WTC11 (cell line): ENCODE measurements around the gene PITPNM2. TPM values are rescaled to one million over a fixed set of nuclear protein-coding genes. Genes with fewer than 3 reads are reported as not detected.

ENCODE experiments used
- ATAC-seq: fragments of 200-7000 bp; cut with Tn5 transposase; 2 replicates; pipeline ENCODE4 v1.10.0; 2021; ENCODE audit warnings: mild to moderate bottlenecking, moderate library complexity
- CTCF ChIA-PET: fragments of 300-600 bp; sonication (Branson Sonifier 250); formaldehyde crosslinking; loops from one replicate; lab custom pipeline; 2021; ENCODE audit warnings: antibody characterized with exemption; lab: Charles Lee
- POLR2A ChIA-PET: fragments of 350-600 bp; sonication (Branson Sonifier 250); formaldehyde crosslinking; loops from one replicate; lab custom pipeline; 2021; ENCODE audit warnings: antibody characterized with exemption; lab: Charles Lee
- DNase-seq: peaks from one replicate; pipeline ENCODE4 v3.0.0; 2021; ENCODE audit warnings: low spot score
- H3K27ac Mint-ChIP-seq: 2 replicates; pipeline ENCODE4 v1.8.0; 2021; ENCODE audit warnings: mixed read lengths
- H3K27me3 Mint-ChIP-seq: 2 replicates; pipeline ENCODE4 v1.8.0; 2021; ENCODE audit warnings: low read depth, mild to moderate bottlenecking, moderate library complexity, mixed read lengths
- H3K36me3 Mint-ChIP-seq: 2 replicates; pipeline ENCODE4 v1.8.0; 2021; ENCODE audit warnings: mixed read lengths
- H3K4me1 Mint-ChIP-seq: 2 replicates; pipeline ENCODE4 v1.8.0; 2022; ENCODE audit warnings: mixed read lengths
- H3K4me3 Mint-ChIP-seq: 2 replicates; pipeline ENCODE4 v1.8.0; 2021; ENCODE audit warnings: mild to moderate bottlenecking, moderate library complexity, mixed read lengths
- H3K9me3 Mint-ChIP-seq: 2 replicates; pipeline ENCODE4 v1.8.0; 2021; ENCODE audit warnings: mixed read lengths
- CBFB ChIP-seq: sonication (generic); formaldehyde crosslinking; IDR thresholded peaks from 2 replicates; pipeline ENCODE4 v1.8.1; 2022; ENCODE audit warnings: mild to moderate bottlenecking, low read depth, missing genetic modification reagents
- CREB1 ChIP-seq: sonication (generic); formaldehyde crosslinking; IDR thresholded peaks from 2 replicates; pipeline ENCODE4 v1.8.0; 2023; ENCODE audit warnings: mild to moderate bottlenecking, missing genetic modification reagents
- CREM ChIP-seq: sonication (generic); formaldehyde crosslinking; IDR thresholded peaks from 2 replicates; pipeline ENCODE4 v1.8.1; 2022; ENCODE audit warnings: mild to moderate bottlenecking, missing genetic modification reagents, moderate library complexity
- ESRRA ChIP-seq: sonication (generic); formaldehyde crosslinking; IDR thresholded peaks from 2 replicates; pipeline ENCODE4 v1.8.1; 2022; ENCODE audit warnings: mild to moderate bottlenecking, missing genetic modification reagents, borderline replicate concordance
- GABPB1 ChIP-seq: sonication (generic); formaldehyde crosslinking; IDR thresholded peaks from 2 replicates; pipeline ENCODE4 v1.8.1; 2023; ENCODE audit warnings: mild to moderate bottlenecking, missing genetic modification reagents
- GRHL2 ChIP-seq: fragments of 250-450 bp; sonication (Bioruptor Pico); IDR thresholded peaks from 2 replicates; pipeline ENCODE4 v1.8.0; 2022; ENCODE audit warnings: mild to moderate bottlenecking, moderate library complexity; ENCODE audit not compliant: insufficient replicate concordance, severe bottlenecking
- IRF2 ChIP-seq: sonication (generic); formaldehyde crosslinking; IDR thresholded peaks from 2 replicates; pipeline ENCODE4 v1.8.0; 2022; ENCODE audit warnings: low read depth, missing genetic modification reagents, borderline replicate concordance
- RORB ChIP-seq: fragments of 250-450 bp; sonication (Bioruptor Pico); IDR thresholded peaks from 2 replicates; pipeline ENCODE4 v1.9.0; 2021; ENCODE audit warnings: mild to moderate bottlenecking
- ZNF232 ChIP-seq: sonication (generic); formaldehyde crosslinking; IDR thresholded peaks from 2 replicates; pipeline ENCODE4 v1.8.0; 2022; ENCODE audit warnings: mild to moderate bottlenecking, missing genetic modification reagents
- ZNF423 ChIP-seq: fragments of 250-450 bp; sonication (Bioruptor Pico); IDR thresholded peaks from 2 replicates; pipeline ENCODE4 v2.1.2; 2022; ENCODE audit warnings: mild to moderate bottlenecking, moderate library complexity
- ZNF671 ChIP-seq: fragments of 250-450 bp; sonication (Bioruptor Pico); IDR thresholded peaks from 2 replicates; pipeline ENCODE4 v1.8.0; 2021; ENCODE audit warnings: mild to moderate bottlenecking
- total RNA-seq: library from RNA; stranded (reverse); gene quantifications from 3 replicates; pipeline ENCODE4 v1.2.3, GENCODE V29; 2021
- TF ChIP-seq, protein P1 (sequence below): sonication (generic); formaldehyde crosslinking; IDR thresholded peaks from 2 replicates; pipeline ENCODE4 v1.8.1; 2023; ENCODE audit warnings: mild to moderate bottlenecking, missing genetic modification reagents, moderate library complexity
- TF ChIP-seq, protein P2 (sequence below): sonication (generic); formaldehyde crosslinking; IDR thresholded peaks from 2 replicates; pipeline ENCODE4 v1.8.1; 2022; ENCODE audit warnings: low read depth, mild to moderate bottlenecking, moderate library complexity, missing genetic modification reagents, borderline replicate concordance
- TF ChIP-seq, protein P3 (sequence below): sonication (generic); formaldehyde crosslinking; IDR thresholded peaks from 2 replicates; pipeline ENCODE4 v1.8.0; 2022; ENCODE audit warnings: mild to moderate bottlenecking, missing genetic modification reagents
- TF ChIP-seq, protein P4 (sequence below): fragments of 250-450 bp; sonication (Bioruptor Pico); IDR thresholded peaks from 2 replicates; pipeline ENCODE4 v1.9.0; 2021; ENCODE audit warnings: moderate library complexity, mild to moderate bottlenecking, inconsistent platforms, borderline replicate concordance
- TF ChIP-seq, protein P5 (sequence below): fragments of 250-450 bp; sonication (Bioruptor Pico); IDR thresholded peaks from 2 replicates; pipeline ENCODE4 v2.1.2; 2022; ENCODE audit warnings: mild to moderate bottlenecking, moderate library complexity
- TF ChIP-seq, protein P6 (sequence below): sonication (generic); formaldehyde crosslinking; IDR thresholded peaks from 2 replicates; pipeline ENCODE4 v1.8.1; 2022; ENCODE audit warnings: mild to moderate bottlenecking, missing genetic modification reagents, moderate library complexity, borderline replicate concordance

Gene PITPNM2
- total RNA-seq, 1 experiment from 2014 or later, result 8.2 TPM

DNA sequence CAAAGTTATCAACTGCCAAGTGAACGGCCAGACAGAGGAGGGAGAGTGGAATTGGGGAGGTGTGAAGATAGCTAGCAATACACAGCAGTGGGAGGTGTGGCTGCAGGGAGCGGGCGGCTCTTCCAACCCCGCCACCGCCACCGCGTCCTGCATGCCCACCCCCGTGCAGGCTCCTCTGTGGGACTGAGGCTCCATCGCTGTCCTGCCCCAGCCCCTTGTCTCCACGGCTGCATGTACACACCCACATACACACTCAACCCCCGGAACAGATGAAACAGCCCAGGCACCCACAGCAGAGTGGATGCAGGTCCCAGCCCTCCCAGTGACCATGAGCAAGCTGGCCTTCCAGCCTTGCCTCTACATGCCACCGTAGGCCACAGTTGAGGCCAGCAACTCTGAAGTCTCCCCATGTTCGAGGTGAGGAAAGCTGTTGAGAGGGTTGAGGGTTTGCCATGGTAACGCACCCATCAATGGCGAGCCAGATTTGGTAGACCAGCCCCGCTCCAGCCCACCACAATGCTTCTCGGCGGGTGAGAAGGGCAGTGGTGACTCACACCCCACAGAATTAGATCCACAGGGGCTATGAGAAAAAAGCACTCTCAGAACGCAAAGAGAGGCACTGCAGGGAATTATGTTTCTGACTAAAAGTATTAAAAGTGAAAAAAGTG lies 39.3 kb downstream of the PITPNM2 start:
- H3K9me3 Mint-ChIP-seq, result no peaks in the 10 kb centered on the region
- POLR2A ChIA-PET, result no interaction called here
- ATAC-seq, result no peak
- H3K4me1 Mint-ChIP-seq, result peaks cover 14% of the 10 kb centered on the region
- peak overlapping the region; percentile 57; the same call in 1 of the 2 replicates for H3K27ac Mint-ChIP-seq
- H3K36me3 Mint-ChIP-seq, result no peaks in the 10 kb centered on the region
- no peak overlapping the region for H3K4me3 Mint-ChIP-seq
- no peaks in the 10 kb centered on the region for H3K27me3 Mint-ChIP-seq
- TF ChIP-seq CBFB (CRISPR knock-in tag), result no peak
- TF ChIP-seq, protein P1, sequence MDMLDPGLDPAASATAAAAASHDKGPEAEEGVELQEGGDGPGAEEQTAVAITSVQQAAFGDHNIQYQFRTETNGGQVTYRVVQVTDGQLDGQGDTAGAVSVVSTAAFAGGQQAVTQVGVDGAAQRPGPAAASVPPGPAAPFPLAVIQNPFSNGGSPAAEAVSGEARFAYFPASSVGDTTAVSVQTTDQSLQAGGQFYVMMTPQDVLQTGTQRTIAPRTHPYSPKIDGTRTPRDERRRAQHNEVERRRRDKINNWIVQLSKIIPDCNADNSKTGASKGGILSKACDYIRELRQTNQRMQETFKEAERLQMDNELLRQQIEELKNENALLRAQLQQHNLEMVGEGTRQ (CRISPR knock-in tag), result no peak
- TF ChIP-seq ZNF671, result no peak
- TF ChIP-seq ZNF232, result no peak
- no peak for TF ChIP-seq RORB (CRISPR knock-in tag)
- no peak for TF ChIP-seq ZNF423 (CRISPR knock-in tag)
- TF ChIP-seq ESRRA (CRISPR knock-in tag), result no peak
- TF ChIP-seq, protein P2, sequence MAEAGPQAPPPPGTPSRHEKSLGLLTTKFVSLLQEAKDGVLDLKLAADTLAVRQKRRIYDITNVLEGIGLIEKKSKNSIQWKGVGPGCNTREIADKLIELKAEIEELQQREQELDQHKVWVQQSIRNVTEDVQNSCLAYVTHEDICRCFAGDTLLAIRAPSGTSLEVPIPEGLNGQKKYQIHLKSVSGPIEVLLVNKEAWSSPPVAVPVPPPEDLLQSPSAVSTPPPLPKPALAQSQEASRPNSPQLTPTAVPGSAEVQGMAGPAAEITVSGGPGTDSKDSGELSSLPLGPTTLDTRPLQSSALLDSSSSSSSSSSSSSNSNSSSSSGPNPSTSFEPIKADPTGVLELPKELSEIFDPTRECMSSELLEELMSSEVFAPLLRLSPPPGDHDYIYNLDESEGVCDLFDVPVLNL, result no peak
- TF ChIP-seq CREB1 (CRISPR knock-in tag), result no peak
- TF ChIP-seq IRF2 (CRISPR knock-in tag), result no peak
- TF ChIP-seq GRHL2, result no peak
- CTCF ChIA-PET, result no interaction called here
- no peak for DNase-seq

DNA sequence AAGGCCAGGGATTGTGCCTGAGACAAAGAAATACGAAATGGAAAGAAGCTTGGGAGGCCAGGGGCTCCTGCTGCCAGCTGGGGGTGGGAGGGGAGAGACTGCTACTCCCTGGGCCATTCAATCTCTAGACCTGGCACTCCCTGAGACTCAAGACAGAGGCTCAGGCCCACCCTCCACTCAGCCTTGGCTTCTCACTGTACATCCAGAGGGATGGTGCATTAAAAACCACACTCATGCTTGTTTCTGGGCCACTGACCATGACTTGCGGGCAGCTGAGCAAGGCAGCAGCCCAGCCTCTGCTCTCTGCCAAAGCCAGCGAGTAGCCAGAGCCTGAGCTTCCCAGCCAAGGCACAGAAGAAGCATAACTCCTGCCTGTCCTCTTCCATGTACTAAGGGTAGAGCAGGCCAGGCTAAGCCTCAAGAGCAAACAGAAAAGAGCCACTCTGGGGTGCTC lies 41.5 kb downstream of the PITPNM2 start:
- CTCF ChIA-PET, result interaction anchor here (1.8 kb wide), 1 partner anchor 46 kb away, joined by 7 read pairs; no protein-coding TSS in a partner anchor
- no peak for TF ChIP-seq ZNF671
- TF ChIP-seq, protein P3, sequence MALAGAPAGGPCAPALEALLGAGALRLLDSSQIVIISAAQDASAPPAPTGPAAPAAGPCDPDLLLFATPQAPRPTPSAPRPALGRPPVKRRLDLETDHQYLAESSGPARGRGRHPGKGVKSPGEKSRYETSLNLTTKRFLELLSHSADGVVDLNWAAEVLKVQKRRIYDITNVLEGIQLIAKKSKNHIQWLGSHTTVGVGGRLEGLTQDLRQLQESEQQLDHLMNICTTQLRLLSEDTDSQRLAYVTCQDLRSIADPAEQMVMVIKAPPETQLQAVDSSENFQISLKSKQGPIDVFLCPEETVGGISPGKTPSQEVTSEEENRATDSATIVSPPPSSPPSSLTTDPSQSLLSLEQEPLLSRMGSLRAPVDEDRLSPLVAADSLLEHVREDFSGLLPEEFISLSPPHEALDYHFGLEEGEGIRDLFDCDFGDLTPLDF (CRISPR knock-in tag), result no peak
- TF ChIP-seq, protein P4, sequence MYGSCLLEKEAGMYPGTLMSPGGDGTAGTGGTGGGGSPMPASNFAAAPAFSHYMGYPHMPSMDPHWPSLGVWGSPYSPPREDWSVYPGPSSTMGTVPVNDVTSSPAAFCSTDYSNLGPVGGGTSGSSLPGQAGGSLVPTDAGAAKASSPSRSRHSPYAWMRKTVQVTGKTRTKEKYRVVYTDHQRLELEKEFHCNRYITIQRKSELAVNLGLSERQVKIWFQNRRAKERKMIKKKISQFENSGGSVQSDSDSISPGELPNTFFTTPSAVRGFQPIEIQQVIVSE, result no peak
- DNase-seq (no peak), ATAC-seq (no peak)
- Mint-ChIP-seq H3K27ac (no peak overlapping the region), H3K4me3 (no peak overlapping the region), H3K4me1 (peaks cover 37% of the 10 kb centered on the region), H3K27me3 (no peaks in the 10 kb centered on the region; the same call in 1 of the 2 replicates), H3K9me3 (no peaks in the 10 kb centered on the region), H3K36me3 (no peaks in the 10 kb centered on the region)
- POLR2A ChIA-PET, result no interaction called here

DNA sequence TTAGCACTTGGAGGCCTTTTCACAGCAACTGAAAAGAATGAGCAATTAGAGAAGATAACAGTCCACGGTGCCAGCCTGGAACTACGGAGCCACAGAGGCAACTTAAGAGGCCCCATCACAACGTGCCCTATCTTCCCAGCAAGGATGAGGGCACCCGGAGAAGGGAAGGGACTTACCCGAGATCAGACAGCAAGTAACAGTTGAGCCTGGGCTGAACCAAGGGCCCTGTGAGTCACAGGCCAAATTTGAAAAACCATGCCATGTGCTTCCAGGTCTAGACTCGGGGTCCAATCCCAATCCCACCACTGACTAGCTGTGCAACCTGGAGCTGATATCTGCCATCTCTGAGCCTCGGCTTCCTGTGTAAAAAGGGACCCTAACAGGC lies 42.2 kb downstream of the PITPNM2 start:
- no peaks in the 10 kb centered on the region for H3K36me3 Mint-ChIP-seq
- POLR2A ChIA-PET, result interaction anchor here (0.5 kb wide), 1 partner anchor 136 kb away, joined by 7 read pairs; no protein-coding TSS in a partner anchor
- no peak for TF ChIP-seq IRF2 (CRISPR knock-in tag)
- TF ChIP-seq, protein P5, sequence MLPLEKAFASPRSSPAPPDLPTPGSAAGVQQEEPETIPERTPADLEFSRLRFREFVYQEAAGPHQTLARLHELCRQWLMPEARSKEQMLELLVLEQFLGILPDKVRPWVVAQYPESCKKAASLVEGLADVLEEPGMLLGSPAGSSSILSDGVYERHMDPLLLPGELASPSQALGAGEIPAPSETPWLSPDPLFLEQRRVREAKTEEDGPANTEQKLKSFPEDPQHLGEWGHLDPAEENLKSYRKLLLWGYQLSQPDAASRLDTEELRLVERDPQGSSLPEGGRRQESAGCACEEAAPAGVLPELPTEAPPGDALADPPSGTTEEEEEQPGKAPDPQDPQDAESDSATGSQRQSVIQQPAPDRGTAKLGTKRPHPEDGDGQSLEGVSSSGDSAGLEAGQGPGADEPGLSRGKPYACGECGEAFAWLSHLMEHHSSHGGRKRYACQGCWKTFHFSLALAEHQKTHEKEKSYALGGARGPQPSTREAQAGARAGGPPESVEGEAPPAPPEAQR, result no peak
- TF ChIP-seq CREM, result no peak
- TF ChIP-seq ESRRA (CRISPR knock-in tag), result no peak
- TF ChIP-seq, protein P6, sequence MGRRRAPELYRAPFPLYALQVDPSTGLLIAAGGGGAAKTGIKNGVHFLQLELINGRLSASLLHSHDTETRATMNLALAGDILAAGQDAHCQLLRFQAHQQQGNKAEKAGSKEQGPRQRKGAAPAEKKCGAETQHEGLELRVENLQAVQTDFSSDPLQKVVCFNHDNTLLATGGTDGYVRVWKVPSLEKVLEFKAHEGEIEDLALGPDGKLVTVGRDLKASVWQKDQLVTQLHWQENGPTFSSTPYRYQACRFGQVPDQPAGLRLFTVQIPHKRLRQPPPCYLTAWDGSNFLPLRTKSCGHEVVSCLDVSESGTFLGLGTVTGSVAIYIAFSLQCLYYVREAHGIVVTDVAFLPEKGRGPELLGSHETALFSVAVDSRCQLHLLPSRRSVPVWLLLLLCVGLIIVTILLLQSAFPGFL (CRISPR knock-in tag), result no peak
- TF ChIP-seq CBFB (CRISPR knock-in tag), result no peak
- TF ChIP-seq, protein P3 (CRISPR knock-in tag), result no peak
- no peak for TF ChIP-seq GABPB1 (CRISPR knock-in tag)
- no peak for ATAC-seq
- H3K27me3 Mint-ChIP-seq, result no peaks in the 10 kb centered on the region; the same call in 1 of the 2 replicates
- H3K4me3 Mint-ChIP-seq, result no peak overlapping the region
- H3K9me3 Mint-ChIP-seq, result no peaks in the 10 kb centered on the region
- no peak overlapping the region for H3K27ac Mint-ChIP-seq
- DNase-seq, result no peak
- peaks cover 41% of the 10 kb centered on the region for H3K4me1 Mint-ChIP-seq
- CTCF ChIA-PET, result interaction anchor here (1.0 kb wide), 1 partner anchor 315 kb away, joined by 4 read pairs; no protein-coding TSS in a partner anchor
